ENCODE data around the gene ADGRL3. TPM values are rescaled to one million over a fixed set of nuclear protein-coding genes. Genes with fewer than 3 reads are reported as not detected.

ADGRL3 gene
- total and polyA plus RNA-seq, 7 donors: under 0.01 to 11.9 (median 5.4) TPM

DNA sequence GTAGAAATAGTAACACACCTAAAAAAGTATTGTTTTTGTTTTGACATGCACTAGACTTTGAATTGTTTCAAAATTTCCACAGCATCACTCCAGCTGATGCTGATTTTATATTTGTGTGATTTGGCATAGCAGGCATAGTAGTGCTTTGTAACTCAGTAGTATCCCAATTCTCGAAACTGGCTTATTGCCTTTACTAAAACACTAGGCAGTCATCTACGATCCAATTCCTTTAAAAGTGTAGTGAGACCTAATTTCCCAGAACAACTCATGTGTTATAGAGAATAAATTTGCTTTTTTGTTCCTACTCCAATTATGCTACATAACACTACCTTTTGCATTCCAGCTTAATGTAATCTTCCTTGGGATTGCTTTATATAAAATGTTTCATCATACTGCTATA is 797.7 kb downstream of the ADGRL3 start:
- 78 to 83% methylated on average over 2 of the region's 2 CpGs for WGBS, 2 donors
- no peaks in the 10 kb centered on the region for H3K4me1 ChIP-seq
- no peaks in the 10 kb centered on the region for H3K9me3 ChIP-seq
- intact Hi-C loops (cut with DNase I): no loop called here
- no peak overlapping the region for H3K4me3 ChIP-seq
- H3K27me3 ChIP-seq: no peaks in the 10 kb centered on the region
- no peak for TF ChIP-seq POLR2AphosphoS5 (IDR thresholded peaks at IDR 0.05)
- no peak for TF ChIP-seq CTCF (IDR thresholded peaks at IDR 0.05)
- TF ChIP-seq EP300 (IDR thresholded peaks at IDR 0.05): no peak
- no peak for TF ChIP-seq POLR2A (IDR thresholded peaks at IDR 0.05)
- no peak overlapping the region for H3K27ac ChIP-seq
- DNase-seq: no peak
- no peaks in the 10 kb centered on the region for H3K36me3 ChIP-seq

DNA sequence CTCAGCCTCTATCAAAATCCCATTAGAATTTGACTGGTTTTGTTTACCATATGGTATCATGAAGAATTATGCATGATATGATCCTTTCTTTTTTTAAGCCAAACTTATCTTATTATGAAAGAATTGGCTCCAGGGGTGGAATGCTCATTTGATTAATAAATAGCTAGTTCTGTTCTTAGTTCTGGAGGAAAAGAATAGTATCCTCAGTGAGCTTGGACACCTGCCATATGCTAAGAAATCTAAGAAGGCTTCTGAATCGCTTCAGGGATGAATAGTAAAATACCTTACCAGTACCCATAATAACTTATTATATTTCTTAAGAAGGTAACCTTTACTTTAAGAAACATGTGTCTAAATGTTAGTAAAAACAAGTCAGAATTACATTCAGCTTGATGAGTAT is 803.6 kb downstream of the ADGRL3 start:
- intact Hi-C loops (cut with DNase I): no loop called here
- WGBS, 2 donors: 81 to 84% methylated on average over 1 of the region's 1 CpG

DNA sequence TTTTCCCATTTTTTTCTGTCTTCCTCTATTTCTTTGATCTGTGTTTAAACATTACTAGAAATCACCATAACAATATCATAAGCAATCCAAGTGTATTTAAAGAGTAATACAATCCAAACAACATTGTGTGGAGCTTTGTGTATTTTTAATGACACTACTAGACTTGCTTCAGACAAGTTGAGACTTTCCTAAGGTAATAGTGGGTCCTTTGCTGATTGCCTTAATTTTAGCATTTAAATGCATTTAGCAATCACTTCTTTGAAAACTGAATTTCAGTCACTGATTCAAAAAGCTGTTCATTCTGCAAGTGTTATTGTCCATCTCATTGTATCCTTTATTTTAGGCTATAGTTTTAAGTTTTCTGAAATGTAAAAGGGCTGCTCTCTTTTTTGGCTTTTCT is 804.8 kb downstream of the ADGRL3 start:
- H3K27me3 ChIP-seq: no peaks in the 10 kb centered on the region
- no peaks in the 10 kb centered on the region for H3K36me3 ChIP-seq
- intact Hi-C loops (cut with DNase I): no loop called here
- TF ChIP-seq CTCF (IDR thresholded peaks at IDR 0.05) (no peak), EP300 (IDR thresholded peaks at IDR 0.05) (no peak), POLR2AphosphoS5 (IDR thresholded peaks at IDR 0.05) (no peak), POLR2A (IDR thresholded peaks at IDR 0.05) (no peak)
- H3K4me3 ChIP-seq: no peak overlapping the region
- no peaks in the 10 kb centered on the region for H3K9me3 ChIP-seq
- H3K4me1 ChIP-seq: no peaks in the 10 kb centered on the region
- DNase-seq: no peak
- no peak overlapping the region for H3K27ac ChIP-seq

More for the DNA sequence above, 803.6 kb downstream of the ADGRL3 start:
- no peak overlapping the region for H3K4me3 ChIP-seq
- H3K4me1 ChIP-seq: no peaks in the 10 kb centered on the region
- TF ChIP-seq POLR2AphosphoS5 (IDR thresholded peaks at IDR 0.05) (no peak), POLR2A (IDR thresholded peaks at IDR 0.05) (no peak), CTCF (IDR thresholded peaks at IDR 0.05) (no peak), EP300 (IDR thresholded peaks at IDR 0.05) (no peak)
- DNase-seq: no peak
- H3K27me3 ChIP-seq: no peaks in the 10 kb centered on the region
- no peaks in the 10 kb centered on the region for H3K9me3 ChIP-seq
- no peaks in the 10 kb centered on the region for H3K36me3 ChIP-seq
- no peak overlapping the region for H3K27ac ChIP-seq

DNA sequence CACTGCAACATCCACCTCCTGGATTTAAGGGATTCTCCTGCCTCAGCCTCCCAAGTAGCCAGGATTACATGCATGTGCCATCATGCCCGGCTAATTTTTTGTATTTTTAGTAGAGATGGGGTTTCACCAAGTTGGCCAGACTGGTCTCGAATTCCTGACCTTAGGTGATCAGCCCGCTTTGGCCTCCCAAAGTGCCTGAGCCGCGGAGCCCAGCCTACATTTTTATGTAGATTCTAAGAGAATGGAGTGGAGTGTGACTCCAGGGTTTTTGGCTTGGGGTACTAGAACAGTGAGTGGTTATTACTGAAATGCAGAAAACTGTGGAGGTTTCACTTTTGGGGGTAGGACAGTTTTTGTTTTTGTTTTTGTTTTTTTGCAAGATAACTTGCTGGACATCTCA is 806.0 kb downstream of the ADGRL3 start:
- no peak overlapping the region for H3K27ac ChIP-seq
- TF ChIP-seq POLR2A (IDR thresholded peaks at IDR 0.05): no peak
- TF ChIP-seq CTCF (IDR thresholded peaks at IDR 0.05): no peak
- TF ChIP-seq POLR2AphosphoS5 (IDR thresholded peaks at IDR 0.05): no peak
- TF ChIP-seq EP300 (IDR thresholded peaks at IDR 0.05): no peak
- H3K36me3 ChIP-seq: no peaks in the 10 kb centered on the region
- DNase-seq: no peak
- H3K4me1 ChIP-seq: no peaks in the 10 kb centered on the region
- intact Hi-C loops (cut with DNase I): no loop called here
- H3K27me3 ChIP-seq: no peaks in the 10 kb centered on the region
- H3K9me3 ChIP-seq: no peaks in the 10 kb centered on the region
- 85 to 89% methylated on average over 5 of the region's 5 CpGs for WGBS, 2 donors
- H3K4me3 ChIP-seq: no peak overlapping the region

DNA sequence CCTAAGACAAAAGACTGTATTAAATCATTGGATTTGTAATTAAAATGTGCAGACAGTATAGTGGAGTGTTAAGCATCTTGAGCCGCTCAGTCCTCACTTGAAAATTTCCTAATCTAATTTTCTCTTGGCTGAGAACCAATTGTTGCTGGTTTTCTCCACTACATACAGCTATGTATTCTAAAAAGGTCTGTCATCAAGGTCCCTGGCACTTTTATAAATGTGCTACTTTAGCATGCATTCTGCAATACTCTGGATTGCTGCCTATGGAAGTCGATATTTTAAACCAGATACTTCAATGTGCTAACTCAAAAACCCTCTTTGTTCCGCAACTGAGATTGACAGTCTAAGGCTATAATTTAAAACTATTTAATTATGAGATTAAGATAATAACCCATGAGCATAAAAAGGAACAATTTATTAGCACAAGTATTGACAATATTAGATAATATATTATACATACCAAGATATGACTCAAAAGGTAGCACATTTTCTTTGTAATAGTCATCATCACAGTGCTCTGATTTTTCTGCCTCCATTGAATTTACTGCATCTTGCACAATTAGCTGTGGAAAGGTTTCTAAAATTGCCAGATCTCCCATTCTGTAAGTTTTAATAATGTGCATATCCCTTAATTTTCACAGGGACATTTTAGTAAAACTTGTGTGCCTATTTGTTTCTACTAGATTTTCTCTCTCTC is 815.1 kb downstream of the ADGRL3 start:
- 90 to 95% methylated on average over 3 of the region's 3 CpGs for WGBS, 2 donors
- H3K27ac ChIP-seq: no peak overlapping the region
- intact Hi-C loops (cut with DNase I): no loop called here

More for the DNA sequence above, 815.1 kb downstream of the ADGRL3 start:
- TF ChIP-seq CTCF (IDR thresholded peaks at IDR 0.05) (no peak), POLR2A (IDR thresholded peaks at IDR 0.05) (no peak), EP300 (IDR thresholded peaks at IDR 0.05) (no peak), POLR2AphosphoS5 (IDR thresholded peaks at IDR 0.05) (no peak)
- no peaks in the 10 kb centered on the region for H3K4me1 ChIP-seq
- H3K27me3 ChIP-seq: no peaks in the 10 kb centered on the region
- H3K36me3 ChIP-seq: no peaks in the 10 kb centered on the region
- H3K4me3 ChIP-seq: no peak overlapping the region
- DNase-seq: no peak
- no peaks in the 10 kb centered on the region for H3K9me3 ChIP-seq
